ENCODE results near the gene KCNAB3.
A peak's percentile ranks its signal among the peaks of the same experiment; 100 is the strongest.
"Not testable (repeated sequence)": the region's sequence is repeated elsewhere in the genome, so short reads cannot be mapped to it uniquely, and the experiment has no call there.

KCNAB3 gene

DNA sequence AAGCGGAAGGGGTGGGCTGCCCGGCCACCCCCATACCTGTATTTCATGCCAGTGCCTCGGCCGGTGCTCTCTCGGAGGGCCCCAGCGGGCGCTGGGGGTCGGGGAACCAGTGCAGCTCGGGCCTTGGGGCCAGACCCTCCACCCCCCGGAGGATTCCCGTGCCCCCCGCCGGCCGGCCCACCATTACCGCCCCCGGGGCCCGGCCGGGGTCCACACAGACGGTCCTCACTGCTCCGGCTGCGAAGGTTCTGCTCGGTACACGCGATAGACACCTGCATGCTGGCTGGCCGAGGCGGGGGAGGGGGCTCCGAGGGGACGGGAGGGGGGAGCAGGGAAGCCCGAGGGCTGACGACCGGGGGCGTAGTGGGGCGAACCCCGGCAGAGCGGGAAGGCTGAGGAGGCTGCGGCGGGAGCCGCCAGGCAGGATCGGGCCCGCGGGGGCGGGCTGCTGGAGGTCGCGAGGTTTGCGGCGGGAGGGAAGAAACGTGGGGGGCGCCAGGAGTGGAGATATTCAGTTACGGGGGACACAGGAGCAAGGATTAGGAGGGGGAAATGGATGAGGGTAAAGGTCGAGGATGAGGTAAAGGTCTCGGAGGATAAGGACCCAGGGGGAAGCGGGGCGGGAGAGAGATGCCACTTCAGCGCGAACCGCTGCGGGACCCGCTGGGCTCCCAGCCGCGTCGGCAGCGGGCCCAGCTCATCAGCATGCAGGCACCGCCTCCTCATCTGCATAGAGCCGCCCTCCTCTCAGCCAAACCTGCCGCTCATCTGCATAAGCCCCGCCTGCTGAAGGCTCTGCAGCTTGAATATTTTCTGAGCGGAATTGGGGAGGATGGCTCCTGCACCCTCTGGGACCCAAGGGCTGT lies at the start of gene KCNAB3:
Gene KCNAB3 (minus strand): TSS at position 699 of the 866 bp plus-strand sequence. CDS start 421 bp downstream, at position 278.
- peak; percentile 82 for DNase-seq

DNA sequence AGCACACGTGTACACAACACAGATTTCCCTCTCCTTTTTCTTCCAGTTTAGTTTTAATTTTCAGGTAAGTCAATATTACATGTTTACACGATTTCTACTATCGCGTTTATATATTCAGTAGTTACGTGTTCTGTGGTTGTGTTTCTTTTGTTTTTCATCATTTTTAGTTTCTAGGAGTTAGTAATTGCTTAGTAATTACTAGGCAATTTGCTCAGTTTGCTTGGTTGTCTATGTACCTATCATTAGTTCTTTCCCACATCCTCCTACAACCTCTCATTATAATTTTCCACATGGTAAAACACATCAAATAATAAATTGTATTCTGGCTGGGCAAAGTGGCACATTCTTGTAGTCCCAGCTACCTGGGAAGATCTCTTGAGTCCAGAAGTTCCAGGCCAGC lies 48.1 kb upstream of the KCNAB3 start:
- no peak for DNase-seq

DNA sequence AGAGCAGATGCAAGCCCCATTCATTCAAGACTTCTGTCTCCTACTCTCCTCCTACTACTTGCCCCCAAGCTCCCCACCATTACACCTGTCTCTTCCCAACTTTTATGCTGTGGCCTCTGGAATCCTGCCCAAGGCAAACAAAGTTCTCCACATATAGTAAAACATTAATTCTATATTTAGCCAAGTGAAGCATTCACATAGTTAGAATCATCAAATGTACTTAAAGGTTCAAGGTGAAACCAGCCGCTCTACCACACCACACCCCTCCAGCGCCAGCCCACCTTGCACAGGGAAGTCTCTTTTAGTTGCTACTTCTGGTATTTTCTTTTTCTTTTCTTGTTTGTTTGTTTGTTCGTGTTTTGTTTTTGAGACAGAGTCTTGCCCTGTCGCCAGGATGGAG lies 47.4 kb upstream of the KCNAB3 start:
- DNase-seq = no peak

DNA sequence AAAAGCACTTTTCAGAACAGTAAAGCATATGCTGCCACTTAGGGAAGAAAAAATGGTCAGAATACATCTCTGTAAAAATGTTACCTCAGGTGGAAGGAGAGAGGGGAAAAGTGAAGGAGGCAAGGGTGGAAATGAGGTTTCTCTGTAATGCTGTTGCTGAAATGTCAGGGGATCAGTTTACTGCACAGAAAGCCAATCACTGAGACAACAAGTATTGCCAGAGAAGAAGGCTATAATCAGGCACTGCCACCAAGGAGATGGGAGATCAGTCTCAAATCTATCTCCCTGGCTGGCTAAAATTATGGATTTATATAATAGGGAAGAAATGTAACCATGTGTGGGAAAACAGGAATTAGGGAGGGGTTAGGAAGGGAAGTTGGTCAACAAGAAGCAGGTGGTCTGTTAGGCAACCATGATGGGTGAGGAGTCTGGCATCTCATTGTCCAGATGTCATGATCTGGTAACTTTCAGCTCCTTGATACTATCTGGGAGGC lies 45.0 kb upstream of the KCNAB3 start:
- no peak for DNase-seq

DNA sequence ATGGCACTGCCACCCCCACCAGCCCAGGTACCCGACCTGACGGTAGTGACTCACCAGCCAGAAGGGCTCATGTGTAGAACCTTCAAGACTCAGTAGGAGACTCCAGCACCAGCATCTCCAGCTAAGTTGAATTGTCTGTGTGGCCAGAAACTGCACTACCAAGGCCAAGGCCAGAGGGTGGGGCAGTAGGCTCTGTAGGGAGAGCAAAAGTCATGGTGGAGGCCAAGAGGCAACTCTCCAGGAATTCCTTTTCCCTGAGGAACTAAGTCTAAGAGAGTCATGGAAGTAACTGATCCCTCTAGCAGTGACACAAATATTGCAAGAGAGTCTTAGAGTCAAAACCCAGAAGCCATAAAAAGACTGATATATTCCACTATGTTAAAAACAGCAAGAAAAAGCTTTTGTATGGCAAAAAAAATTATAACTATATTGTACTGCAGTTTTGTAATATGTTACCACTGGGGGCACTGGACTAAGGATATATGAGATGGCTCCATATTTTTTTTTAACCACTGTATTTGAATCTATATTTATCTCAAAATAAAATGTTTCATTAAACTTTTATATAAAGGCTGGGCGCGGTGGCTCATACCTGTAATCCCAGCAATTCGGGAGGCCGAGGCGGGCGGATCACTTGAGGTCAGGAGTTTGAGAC lies 42.6 kb upstream of the KCNAB3 start:
- DNase-seq = no peak

DNA sequence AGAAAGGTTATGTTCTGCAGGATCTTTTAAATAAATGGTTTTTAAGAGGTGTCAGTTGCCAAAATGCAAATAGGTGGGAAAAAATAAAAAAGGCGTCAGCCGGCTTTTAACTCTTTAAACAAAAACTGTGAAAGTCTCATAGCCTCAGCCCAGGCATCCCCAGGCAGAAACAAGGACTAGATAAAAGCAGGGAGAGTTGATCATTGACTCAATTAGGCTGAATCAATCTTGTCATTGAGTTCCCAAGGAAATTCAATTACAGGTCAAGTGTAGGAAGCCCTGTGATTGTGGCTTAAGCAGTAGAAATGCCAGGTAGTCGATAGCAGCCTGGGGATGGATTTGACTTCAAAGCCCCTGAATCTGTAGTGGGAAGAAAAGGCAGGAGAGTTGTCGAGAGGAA lies 42.0 kb upstream of the KCNAB3 start:
- no peak for DNase-seq

DNA sequence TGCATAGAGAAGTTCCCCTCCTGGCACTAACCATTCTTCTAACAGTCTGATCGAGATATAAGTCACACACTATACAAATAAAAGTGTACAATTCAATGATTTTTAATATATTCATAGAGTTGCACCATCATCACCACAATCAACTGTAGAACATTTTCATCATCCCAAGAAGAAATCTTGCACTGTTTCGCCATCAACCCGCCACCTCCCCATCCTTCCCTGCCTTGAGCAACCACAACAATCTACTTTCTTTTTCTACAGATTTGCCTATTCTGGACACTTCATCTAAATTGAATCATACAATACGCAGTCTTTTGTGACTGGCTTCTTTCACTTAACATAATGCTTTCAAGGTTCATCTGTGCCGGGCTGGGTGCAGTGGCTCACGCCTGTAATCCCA lies 39.8 kb upstream of the KCNAB3 start:
- no peak for DNase-seq

DNA sequence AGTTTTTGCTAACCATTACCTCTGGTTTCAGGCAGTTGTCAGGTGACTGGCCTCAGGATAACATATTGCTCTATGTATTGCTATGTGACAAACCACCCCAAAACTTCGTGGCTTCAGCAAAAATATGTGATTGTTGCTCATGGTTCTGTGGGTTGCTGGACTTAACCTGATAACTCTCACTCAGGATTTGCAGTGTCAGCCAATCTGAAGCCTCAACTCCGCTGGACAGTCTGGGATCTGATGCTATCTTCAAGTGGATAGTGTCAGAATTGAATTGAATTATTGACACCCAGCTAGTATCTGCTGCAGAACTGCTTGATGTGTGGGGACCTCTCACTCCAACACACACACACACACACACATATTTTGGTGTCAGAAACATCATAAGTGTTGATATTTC lies 38.1 kb upstream of the KCNAB3 start:
- no peak for DNase-seq

DNA sequence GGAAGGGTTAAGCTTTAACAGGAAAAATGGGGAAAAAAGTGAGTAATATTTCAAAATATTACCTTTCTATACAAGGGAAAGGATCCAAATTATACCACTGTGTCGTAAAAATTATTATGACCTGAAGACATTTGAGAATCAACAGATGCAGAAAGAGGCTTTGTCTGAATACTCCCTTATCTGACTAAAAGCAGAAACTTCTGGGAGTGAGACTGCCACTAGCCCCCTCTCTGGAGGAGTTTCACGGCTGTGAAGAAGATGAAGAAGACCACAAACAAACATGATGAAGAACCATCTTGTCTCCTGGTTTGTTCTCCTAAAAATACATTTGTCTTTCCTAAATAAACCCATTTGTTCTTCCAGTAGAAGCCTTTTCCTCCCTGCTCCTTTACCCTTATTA lies 31.8 kb upstream of the KCNAB3 start:
- DNase-seq = no peak

DNA sequence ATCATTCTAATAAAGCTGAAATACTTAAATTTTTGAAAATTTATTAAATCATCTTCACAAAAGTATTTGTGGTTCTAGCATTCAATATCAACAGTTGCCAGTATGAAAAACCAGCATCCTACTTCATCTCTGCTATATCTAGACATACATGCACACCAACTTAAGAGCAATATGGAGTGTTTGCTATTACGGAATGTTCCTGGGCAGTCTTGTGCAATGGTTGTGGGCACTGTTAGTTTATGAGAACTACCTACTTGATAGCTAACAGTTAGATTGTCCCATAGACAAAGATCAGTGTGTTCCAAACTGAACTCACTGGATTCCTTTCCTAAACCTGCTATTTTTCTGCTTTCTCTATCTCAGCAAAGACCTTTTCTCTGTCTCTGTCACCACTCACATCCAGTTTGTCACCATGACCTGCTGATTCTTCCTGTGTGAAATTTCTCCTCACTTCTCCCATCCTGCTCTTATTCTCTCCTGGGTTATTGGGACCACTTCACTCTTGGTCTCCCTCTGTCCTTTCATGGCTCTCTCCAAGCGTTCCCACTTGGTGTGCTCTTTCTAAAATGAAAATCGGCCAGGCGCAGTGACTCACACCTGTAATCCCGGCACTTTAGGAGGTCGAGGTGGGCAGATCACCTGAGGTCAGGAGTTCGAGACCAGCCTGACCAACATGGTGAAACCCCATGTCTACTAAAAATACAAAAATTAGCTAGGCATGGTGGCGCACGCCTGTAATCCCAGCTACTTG lies 30.0 kb upstream of the KCNAB3 start:
- DNase-seq = no peak

DNA sequence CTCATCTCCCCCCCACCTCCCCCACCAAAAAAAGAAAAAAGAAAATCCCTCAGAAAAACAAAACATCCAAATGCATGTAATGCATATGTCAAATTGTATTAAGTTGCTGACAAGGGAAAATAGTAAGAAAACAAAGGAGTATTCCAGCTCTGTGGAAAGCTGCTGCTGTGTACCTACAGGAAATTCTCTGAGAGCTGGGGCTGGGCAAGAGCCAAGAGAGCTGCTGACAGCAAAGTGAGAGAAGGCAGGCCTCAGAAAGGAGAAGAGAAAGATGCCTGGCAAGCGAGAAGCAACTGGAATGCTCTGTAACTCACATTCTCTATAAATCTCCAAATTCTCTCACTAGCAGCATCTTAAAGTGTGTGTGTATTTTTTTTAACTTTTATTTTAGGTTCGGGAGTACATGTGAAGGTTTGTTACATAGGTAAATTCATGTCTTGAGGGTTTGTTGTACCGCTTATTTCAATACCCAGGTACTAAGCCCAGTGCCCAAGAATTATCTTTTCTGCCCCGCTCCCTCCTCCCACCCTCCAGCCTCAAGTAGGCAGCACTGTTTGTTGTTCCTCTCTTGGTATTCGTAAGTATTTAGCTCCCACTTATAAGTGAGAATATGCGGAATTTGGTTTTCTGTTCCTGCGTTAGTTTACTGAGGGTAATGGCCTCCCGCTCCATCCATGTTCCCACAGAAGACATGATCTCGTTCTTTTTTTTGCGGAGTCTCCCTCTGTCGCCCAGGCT lies 26.7 kb upstream of the KCNAB3 start:
- no peak for DNase-seq

DNA sequence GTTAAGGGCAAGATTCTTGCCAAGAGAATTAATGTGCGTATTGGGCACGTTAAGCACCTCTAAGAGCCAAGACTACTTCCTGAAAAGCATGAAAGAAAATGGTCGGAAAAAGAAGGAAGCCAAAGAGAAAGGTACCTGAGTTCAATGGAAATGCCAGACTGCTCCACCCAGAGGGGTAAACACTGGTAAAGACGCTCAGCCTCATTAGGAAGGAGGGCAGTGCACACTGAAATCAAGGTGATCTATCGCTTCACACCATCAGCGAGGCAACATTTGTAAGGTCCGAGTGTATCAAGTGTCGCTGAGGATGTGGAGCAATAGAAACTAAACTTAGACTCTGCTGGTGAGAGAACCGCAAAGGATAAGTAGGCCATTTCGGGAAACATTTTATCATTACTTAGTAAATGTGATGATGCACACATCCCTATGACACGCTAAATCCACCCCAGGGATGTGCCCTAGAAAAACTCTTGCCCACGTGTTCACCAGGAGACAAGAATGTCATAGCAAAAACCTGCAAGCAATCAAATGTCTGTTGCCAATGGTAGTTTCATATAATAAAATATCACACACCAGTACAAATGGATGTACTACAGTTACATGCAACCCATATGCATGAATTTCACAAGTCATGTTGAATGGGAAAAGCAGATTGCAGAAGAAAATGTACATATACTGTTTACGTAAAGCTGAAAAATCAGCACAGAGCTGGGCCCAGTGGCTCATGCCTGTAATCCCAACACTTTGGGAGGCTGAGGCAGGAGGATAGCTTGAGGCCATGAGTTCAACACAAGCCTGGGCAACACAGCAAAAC lies 26.0 kb upstream of the KCNAB3 start:
- DNase-seq = no peak

DNA sequence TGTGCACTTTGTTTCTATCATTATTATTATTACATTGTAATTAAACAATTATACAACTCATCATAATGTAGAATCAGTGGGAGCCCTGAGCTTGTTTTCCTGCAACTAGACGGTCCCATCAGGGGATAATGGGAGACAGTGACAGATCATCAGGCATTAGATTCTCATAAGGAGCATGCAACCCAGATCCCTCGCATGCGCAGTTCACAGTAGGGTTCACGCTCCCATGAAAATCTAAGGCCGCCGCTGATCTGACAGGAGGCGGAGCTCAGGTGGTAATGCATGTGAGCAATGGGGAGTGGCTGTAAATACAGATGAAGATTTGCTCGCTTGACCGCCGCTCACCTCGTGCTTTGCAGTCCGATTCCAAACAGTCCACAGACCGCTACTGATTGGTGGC lies 23.6 kb upstream of the KCNAB3 start:
- DNase-seq = not testable (repeated sequence)

DNA sequence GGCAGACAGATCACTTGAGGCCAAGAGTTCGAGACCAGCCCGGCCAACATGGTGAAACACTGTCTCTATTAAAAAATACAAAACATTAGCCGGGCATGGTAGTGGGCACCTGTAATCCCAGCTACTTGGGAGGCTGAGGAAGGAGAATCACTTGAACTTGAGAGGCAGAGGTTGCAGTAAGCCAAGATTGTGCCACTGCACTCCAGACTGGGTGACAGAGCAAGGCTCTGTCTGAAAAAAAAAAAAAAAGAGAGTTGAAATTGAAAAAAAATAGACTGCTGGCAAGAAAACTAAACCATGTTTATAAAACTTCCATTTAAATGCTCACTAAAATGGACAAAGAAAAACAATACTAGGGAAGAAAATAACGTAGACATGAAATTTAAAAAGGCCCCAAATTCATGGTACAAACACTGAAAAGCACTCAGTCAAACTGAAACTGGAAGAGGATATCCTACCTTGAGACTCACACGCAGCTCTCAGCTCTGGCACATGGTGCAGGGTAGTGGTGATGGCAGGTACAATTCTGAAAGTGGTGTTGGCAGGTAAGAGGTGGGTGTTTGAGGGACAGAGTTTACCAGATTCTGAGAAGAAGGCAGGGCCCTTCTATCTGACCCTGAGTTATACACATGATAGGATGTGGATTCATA lies 21.6 kb upstream of the KCNAB3 start:
- DNase-seq = no peak

DNA sequence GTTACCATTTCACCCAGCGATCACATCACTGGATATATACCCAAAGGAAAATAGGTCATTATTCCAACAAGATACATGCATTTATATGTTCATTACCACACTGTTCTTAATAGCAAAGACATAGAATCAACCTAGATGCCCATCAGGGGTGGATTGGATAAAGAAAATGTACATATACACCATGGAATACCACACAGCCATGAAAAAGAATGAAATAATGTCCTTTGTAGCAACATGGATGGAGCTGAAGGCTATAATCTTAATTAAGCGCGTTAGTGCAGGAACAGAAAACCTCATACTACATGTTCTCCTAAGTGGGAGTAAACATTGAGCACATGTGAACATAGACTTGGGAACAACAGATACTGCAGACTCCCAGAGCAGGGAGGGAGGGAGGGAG lies 20.9 kb upstream of the KCNAB3 start:
- DNase-seq = no peak

DNA sequence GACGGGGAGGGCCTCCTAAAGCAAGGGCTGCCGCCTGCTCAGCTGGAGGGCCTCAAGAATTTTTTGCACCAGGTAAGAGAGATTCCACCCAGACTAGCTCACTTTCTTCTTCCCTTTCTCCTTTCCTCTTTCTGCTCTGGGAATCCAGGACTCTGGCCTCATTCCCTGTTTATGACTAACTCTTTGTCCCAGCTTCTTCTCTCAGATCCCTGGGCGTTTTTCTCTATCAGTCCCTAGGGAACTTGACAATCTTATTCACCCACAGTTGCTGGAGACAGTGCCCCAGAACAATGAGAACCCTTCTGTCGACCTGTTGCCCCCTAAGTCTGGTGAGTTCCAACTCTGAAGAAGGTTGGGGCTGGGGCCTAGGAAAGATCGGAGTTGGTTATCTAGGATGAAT lies 18.0 kb upstream of the KCNAB3 start:
- DNase-seq = no peak

DNA sequence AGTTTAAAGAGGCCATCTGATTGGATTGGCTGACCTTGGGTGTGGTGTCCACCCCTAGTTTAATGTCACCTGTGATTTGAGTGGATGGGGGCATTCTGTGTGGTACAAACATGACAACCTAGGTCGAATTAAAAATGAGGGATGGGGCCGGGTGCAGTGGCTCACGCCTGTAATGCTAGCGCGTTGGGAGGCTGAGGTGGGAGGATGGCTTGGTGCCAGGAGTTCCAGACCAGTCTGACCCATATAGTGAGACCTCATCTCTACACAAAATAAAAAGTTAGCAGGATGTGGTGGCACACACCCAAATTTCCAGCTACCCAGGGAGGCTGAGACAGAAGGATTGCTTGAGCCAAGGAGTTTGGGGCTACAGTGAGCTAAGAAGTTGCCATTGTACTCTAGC lies 16.8 kb upstream of the KCNAB3 start:
- DNase-seq = no peak

DNA sequence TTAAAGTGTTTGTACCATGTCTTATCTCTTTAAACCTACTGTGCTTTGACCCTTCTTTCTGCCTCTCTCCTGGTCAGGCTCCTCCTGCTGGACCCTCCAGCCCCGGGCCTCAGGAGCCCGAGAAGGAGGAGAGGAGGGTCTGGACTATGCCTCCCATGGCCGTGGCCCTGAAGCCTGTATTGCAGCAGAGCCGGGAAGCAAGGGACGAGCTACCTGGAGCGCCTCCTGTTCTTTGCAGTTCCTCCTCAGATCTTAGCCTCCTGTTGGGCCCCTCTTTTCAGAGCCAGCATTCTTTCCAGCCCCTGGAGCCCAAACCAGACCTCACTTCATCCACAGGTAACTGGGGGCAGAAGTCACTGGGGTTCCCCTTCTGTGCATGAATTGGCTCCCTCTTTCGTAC lies 16.0 kb upstream of the KCNAB3 start:
- DNase-seq = no peak

DNA sequence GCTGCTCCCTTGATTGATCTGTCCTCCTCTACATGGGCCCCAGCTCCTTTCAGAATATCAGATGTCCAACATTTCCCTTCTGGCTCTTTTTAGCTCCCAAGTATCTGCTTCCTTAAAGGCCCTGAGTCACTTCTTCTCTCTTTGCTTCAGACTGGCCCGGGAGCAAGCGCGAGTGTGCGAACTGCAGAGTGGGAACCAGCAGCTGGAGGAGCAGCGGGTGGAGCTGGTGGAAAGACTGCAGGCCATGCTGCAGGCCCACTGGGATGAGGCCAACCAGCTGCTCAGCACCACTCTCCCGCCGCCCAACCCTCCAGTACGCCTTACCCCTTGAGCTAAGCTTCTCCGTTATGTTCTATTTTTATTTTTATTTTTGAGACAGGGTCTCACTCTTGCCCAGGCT lies 14.7 kb upstream of the KCNAB3 start:
- DNase-seq = no peak

DNA sequence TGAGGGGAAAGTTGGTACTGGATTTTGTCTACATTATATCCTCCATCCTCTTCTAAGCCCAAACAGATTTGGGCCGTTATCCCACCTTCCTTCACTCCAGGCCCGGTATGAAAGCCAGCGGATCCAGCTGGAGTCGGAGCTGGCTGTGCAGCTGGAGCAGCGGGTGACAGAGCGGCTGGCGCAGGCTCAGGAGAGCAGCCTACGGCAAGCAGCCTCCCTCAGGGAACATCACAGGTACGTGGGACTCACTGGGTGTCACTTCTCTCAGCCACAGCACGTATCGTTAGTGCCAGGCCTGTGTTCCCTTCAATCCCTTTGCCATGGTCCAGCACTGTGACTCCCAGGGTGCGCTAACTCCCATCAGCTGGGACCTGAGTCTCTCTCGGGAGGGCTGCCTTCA lies 13.6 kb upstream of the KCNAB3 start:
- no peak for DNase-seq

DNA sequence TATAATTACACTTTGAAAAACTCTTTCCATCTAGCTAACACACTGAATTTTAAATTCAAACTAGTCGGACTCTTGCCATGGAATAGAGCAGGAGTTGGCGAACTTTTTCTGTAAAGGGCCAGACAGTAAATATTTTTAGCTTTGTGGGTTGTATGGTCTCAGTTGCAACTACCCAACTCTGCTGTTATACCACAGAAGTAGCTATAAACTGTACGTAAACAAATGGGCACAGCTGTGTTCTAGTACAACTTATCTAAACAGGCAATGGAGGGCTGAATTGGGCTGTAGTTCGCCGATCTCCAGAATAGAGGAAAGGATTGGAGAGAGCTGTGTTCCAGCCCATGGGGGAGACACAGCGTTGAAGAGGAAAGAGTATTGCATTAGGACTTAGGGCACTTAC lies 11.1 kb upstream of the KCNAB3 start:
- no peak for DNase-seq

DNA sequence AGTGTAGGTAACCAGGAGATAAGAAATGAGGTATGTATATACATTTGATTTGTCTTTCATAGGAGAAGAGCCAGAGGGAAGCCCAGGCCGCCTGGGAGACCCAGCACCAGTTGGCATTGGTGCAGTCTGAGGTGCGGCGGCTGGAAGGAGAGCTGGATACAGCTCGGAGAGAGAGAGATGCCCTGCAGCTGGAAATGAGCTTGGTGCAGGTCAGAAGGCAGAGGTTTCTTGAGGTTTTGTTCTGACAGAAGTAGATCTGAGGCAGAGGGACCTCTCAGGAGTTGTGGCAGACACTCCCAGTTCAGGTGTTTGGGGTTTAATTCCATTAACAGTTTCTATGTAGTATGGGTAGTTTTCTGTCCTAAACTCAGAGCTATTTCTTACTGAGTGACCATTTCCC lies 10.4 kb upstream of the KCNAB3 start:
- DNase-seq = no peak
